ENCODE data around the gene AHSG. TPM values are rescaled to one million over a fixed set of nuclear protein-coding genes. Genes with fewer than 3 reads are reported as not detected.
"Not testable (repeated sequence)": the region's sequence is repeated elsewhere in the genome, so short reads cannot be mapped to it uniquely, and the experiment has no call there.

The AHSG gene
- polyA plus RNA-seq, 1 donor = 1.8 TPM

DNA sequence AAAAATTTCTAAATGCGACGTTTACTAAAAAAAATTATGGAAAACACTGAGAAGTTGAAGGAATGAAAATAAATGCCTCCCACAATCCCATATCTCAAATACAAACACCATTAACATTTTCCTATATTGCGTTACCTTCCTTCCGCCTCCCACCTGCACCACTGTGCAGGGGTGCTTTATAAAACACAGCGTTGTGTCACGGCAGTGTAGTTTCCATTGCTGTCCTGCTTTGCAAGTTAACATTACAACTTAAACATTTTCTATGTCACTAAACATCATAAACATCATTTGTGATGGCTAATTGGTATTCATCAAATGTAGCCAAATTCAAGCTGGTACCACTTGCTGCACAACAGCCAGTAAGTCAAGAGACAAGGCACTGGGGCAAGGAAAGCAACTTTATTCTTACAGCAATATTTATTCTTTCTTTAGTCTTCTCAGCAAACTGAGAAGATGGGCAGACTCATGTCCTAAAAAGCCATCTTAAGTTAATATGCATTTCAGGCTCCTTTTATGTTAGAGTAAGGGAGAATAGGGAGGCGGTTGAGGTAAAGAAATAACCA lies 15.1 kb downstream of the AHSG start:
- Histone ChIP-seq H3K36me3 (ENCODE audit: control insufficient read depth, insufficient read depth, low read length) (no peaks in the 10 kb centered on the region), H3K9me3 (ENCODE audit: control insufficient read depth, low read depth, low read length) (no peaks in the 10 kb centered on the region), H3K4me1 (ENCODE audit: control insufficient read depth, insufficient read depth, low read length) (no peaks in the 10 kb centered on the region), H3K27ac (ENCODE audit: low read length) (no peak overlapping the region), H3K4me3 (ENCODE audit: low read length) (no peak overlapping the region), H3K27me3 (ENCODE audit: control insufficient read depth, insufficient read depth, low read length) (no peaks in the 10 kb centered on the region)
- WGBS (ENCODE audit: insufficient coverage, low lambda C conversion rate) = 100% methylated on average over 2 of the region's 7 CpGs
- DNase-seq = no peak

DNA sequence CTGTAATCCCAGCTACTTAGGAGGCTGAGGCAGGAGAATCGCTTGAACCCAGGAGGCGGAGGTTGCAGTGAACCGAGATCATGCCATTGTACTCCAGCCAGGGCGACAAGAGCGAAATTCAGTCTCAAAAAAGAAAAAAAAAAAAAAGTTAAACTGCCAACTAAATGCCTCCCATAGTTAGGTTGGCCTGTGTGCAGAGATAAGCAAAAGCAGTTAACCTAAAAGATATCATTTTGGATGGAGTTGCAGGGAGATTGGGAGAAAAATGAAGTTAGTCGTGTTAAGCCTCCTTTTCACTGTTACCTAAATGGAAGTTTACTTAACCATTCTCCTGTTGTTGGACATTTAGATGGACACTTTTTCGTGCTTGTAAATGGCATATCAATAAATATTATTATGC lies 15.9 kb downstream of the AHSG start:
- Histone ChIP-seq H3K9me3 (ENCODE audit: control insufficient read depth, low read depth, low read length) (no peaks in the 10 kb centered on the region), H3K36me3 (ENCODE audit: control insufficient read depth, insufficient read depth, low read length) (no peaks in the 10 kb centered on the region), H3K27ac (ENCODE audit: low read length) (no peak overlapping the region), H3K4me3 (ENCODE audit: low read length) (no peak overlapping the region), H3K4me1 (ENCODE audit: control insufficient read depth, insufficient read depth, low read length) (no peaks in the 10 kb centered on the region), H3K27me3 (ENCODE audit: control insufficient read depth, insufficient read depth, low read length) (no peaks in the 10 kb centered on the region)
- no peak for DNase-seq
- WGBS (ENCODE audit: insufficient coverage, low lambda C conversion rate) = 60% methylated on average over 1 of the region's 7 CpGs

DNA sequence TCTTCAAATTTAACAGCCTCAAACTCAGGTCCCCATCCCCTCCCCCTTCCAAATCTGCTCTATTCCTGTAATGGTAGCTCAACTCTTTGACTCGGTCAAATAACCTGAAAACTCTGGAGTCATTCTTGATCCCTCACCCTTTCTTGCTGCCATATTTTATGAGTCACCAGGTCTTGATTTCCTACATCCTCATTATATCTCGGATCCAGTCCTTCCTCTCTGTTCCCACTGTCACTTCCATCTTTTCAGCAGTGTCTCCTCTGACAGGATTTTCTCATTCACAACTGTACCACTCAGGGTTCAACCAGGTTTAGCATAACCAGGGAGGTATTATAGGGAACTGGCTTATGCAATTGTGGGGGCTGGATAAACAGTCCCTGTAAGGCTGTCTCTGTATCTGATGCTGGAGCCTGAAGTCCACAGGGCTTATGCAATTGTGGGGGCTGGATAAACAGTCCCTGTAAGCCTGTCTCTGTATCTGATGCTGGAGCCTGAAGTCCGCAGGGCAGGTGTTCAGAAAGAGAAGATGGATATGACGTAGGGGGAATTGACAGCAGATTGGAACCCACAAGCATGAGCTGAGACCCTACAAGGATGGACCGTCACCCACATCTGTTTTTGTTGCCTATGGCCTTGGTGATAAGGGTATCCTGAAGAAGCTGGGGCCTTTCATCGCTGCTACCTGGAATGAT lies 18.2 kb downstream of the AHSG start:
- DNase-seq = no peak
- 92% methylated on average over 2 of the region's 6 CpGs for WGBS (ENCODE audit: insufficient coverage, low lambda C conversion rate)
- Histone ChIP-seq H3K9me3 (ENCODE audit: control insufficient read depth, low read depth, low read length) (no peaks in the 10 kb centered on the region), H3K4me3 (ENCODE audit: low read length) (no peak overlapping the region), H3K4me1 (ENCODE audit: control insufficient read depth, insufficient read depth, low read length) (no peaks in the 10 kb centered on the region), H3K36me3 (ENCODE audit: control insufficient read depth, insufficient read depth, low read length) (no peaks in the 10 kb centered on the region), H3K27ac (ENCODE audit: low read length) (no peak overlapping the region), H3K27me3 (ENCODE audit: control insufficient read depth, insufficient read depth, low read length) (no peaks in the 10 kb centered on the region)

DNA sequence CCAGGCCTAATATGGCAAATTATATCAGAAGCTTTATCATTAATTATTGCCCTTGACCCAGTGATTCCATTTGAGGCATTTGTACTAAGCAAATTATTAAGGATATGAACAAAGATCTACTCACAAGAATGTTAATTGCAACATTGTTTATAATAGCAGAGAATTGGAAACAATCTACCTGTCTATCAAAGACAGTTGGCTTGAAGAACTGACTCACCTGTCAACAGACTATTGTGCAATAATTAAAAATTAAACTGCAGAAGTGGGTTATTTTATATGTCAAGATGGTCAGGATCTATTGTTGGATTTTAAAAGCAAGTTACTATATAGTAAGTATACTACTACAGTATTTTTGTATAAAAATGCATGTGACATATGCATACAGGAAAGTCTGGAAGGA lies 20.6 kb downstream of the AHSG start:
- H3K27ac ChIP-seq (ENCODE audit: low read length) = no peak overlapping the region
- H3K27me3 ChIP-seq (ENCODE audit: control insufficient read depth, insufficient read depth, low read length) = no peaks in the 10 kb centered on the region
- no peaks in the 10 kb centered on the region for H3K9me3 ChIP-seq (ENCODE audit: control insufficient read depth, low read depth, low read length)
- no peaks in the 10 kb centered on the region for H3K4me1 ChIP-seq (ENCODE audit: control insufficient read depth, insufficient read depth, low read length)
- no peaks in the 10 kb centered on the region for H3K36me3 ChIP-seq (ENCODE audit: control insufficient read depth, insufficient read depth, low read length)
- no peak for DNase-seq
- H3K4me3 ChIP-seq (ENCODE audit: low read length) = no peak overlapping the region

DNA sequence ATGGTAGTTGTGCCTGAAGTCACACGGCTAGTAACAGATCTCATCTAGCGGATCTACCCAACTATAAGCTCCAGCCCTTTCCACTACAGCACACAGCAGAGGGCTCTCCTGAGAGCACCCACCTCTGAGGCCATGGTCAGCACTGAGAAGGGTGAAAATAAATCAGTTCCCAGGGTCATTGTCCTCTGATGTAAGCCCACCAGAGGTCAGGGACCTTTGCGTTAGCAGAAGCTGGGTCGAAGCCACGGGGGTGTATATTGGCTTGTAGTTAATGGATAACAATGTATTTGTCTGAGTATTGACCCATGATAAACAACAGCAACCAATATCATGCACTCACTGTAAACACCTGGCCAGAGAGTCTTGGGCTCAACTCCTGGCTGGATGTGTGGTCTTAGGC lies 21.3 kb downstream of the AHSG start:
- not testable (repeated sequence) for H3K27me3 ChIP-seq (ENCODE audit: control insufficient read depth, insufficient read depth, low read length); DNase-seq; H3K9me3 ChIP-seq (ENCODE audit: control insufficient read depth, low read depth, low read length); H3K4me1 ChIP-seq (ENCODE audit: control insufficient read depth, insufficient read depth, low read length); H3K27ac ChIP-seq (ENCODE audit: low read length); H3K36me3 ChIP-seq (ENCODE audit: control insufficient read depth, insufficient read depth, low read length); H3K4me3 ChIP-seq (ENCODE audit: low read length)
- WGBS (ENCODE audit: insufficient coverage, low lambda C conversion rate) = no CpG with 5 or more reads among the region's 5 CpGs

DNA sequence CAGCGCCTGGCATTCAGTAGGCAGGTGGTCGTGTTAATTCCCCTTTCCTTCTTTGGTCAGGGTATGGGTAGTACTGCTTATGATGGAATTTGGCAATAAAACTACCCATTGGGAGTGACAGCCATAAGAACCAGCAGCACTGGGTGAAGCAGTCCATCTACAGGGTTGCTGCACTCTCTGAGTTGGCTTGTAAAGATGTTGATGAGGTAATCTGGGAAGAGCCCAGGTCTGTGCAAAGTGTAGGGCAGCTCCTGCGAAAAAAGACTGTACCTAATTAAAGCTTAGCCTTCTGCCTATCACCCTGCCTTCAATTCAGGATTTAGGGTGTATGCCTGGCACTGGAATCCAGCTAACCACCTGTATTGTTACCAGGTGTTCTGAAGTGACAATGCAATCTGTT lies 22.7 kb downstream of the AHSG start:
- WGBS (ENCODE audit: insufficient coverage, low lambda C conversion rate) = no CpG with 5 or more reads among the region's 3 CpGs

DNA sequence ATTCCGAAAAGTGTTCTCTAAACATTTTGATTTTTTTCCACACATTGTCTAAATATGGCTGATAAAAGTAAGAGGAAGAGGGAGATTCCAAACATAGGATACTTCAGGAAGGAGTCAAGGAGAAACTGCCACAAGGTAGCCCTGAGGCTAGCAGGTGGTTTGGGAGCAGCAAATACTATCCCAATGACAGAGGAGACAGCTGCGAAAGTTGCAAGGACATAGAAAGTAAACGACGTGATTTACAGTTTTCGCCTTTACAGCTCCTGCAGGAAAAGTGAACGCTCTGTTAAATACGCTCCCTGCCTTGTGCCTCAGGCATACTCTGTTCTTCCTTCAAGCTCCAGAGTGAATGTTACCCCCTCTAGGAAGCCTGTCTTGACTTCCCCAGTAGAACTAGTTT lies 23.7 kb downstream of the AHSG start:
- Histone ChIP-seq H3K27me3 (ENCODE audit: control insufficient read depth, insufficient read depth, low read length) (no peaks in the 10 kb centered on the region), H3K27ac (ENCODE audit: low read length) (no peak overlapping the region), H3K4me3 (ENCODE audit: low read length) (no peak overlapping the region), H3K4me1 (ENCODE audit: control insufficient read depth, insufficient read depth, low read length) (no peaks in the 10 kb centered on the region), H3K9me3 (ENCODE audit: control insufficient read depth, low read depth, low read length) (no peaks in the 10 kb centered on the region), H3K36me3 (ENCODE audit: control insufficient read depth, insufficient read depth, low read length) (no peaks in the 10 kb centered on the region)
- DNase-seq = no peak
- WGBS (ENCODE audit: insufficient coverage, low lambda C conversion rate) = no CpG with 5 or more reads among the region's 7 CpGs

More for the DNA sequence above, 22.7 kb downstream of the AHSG start:
- Histone ChIP-seq H3K9me3 (ENCODE audit: control insufficient read depth, low read depth, low read length) (no peaks in the 10 kb centered on the region), H3K36me3 (ENCODE audit: control insufficient read depth, insufficient read depth, low read length) (no peaks in the 10 kb centered on the region), H3K27ac (ENCODE audit: low read length) (no peak overlapping the region), H3K27me3 (ENCODE audit: control insufficient read depth, insufficient read depth, low read length) (no peaks in the 10 kb centered on the region), H3K4me1 (ENCODE audit: control insufficient read depth, insufficient read depth, low read length) (no peaks in the 10 kb centered on the region), H3K4me3 (ENCODE audit: low read length) (no peak overlapping the region)
- no peak for DNase-seq

DNA sequence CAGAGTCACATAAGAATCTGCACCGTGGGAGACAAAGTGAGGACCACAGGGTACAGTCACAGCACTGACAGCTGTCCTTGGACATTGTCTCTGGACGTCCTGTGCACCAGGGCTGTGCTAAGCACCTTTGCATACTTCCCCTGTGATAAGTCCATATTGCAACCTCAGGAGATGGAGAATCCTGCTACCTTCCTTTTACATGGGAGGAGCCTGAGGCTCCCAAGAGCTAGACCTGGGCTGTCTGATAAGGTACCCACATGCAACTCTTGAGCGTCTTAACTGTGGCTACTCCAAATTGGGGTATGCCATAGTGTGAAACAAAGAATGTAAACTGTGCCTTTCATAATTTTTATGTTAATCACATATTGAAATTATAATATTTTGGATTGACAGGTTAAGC lies 24.8 kb downstream of the AHSG start:
- WGBS (ENCODE audit: insufficient coverage, low lambda C conversion rate) = no CpG with 5 or more reads among the region's 3 CpGs
- no peaks in the 10 kb centered on the region for H3K27me3 ChIP-seq (ENCODE audit: control insufficient read depth, insufficient read depth, low read length)
- H3K9me3 ChIP-seq (ENCODE audit: control insufficient read depth, low read depth, low read length) = no peaks in the 10 kb centered on the region
- no peaks in the 10 kb centered on the region for H3K36me3 ChIP-seq (ENCODE audit: control insufficient read depth, insufficient read depth, low read length)
- no peak for DNase-seq
- no peaks in the 10 kb centered on the region for H3K4me1 ChIP-seq (ENCODE audit: control insufficient read depth, insufficient read depth, low read length)
- no peak overlapping the region for H3K4me3 ChIP-seq (ENCODE audit: low read length)
- no peak overlapping the region for H3K27ac ChIP-seq (ENCODE audit: low read length)

DNA sequence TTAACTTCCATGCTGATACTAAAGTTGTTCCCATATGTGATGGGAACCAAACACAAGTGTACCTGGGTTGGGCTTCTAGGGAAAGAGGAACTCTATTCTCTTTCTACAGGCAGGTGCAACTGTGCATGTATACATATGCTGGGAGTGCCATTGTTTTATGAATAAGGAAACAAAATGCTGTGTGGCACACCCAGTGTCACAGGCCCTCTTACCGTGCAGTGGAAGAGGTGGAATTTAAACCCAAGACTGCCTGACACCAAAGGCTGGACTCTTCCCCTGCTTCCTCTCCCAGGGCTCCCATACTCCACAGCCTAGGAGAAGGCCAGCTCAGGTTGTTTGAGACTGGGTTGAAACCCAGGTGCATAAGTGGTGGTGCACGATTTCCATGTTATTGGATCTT lies 25.4 kb downstream of the AHSG start:
- H3K4me3 ChIP-seq (ENCODE audit: low read length) = no peak overlapping the region
- no peak for DNase-seq
- no peaks in the 10 kb centered on the region for H3K27me3 ChIP-seq (ENCODE audit: control insufficient read depth, insufficient read depth, low read length)
- WGBS (ENCODE audit: insufficient coverage, low lambda C conversion rate) = 100% methylated on average over 1 of the region's 2 CpGs
- no peaks in the 10 kb centered on the region for H3K9me3 ChIP-seq (ENCODE audit: control insufficient read depth, low read depth, low read length)
- no peaks in the 10 kb centered on the region for H3K4me1 ChIP-seq (ENCODE audit: control insufficient read depth, insufficient read depth, low read length)
- H3K36me3 ChIP-seq (ENCODE audit: control insufficient read depth, insufficient read depth, low read length) = no peaks in the 10 kb centered on the region
- no peak overlapping the region for H3K27ac ChIP-seq (ENCODE audit: low read length)

DNA sequence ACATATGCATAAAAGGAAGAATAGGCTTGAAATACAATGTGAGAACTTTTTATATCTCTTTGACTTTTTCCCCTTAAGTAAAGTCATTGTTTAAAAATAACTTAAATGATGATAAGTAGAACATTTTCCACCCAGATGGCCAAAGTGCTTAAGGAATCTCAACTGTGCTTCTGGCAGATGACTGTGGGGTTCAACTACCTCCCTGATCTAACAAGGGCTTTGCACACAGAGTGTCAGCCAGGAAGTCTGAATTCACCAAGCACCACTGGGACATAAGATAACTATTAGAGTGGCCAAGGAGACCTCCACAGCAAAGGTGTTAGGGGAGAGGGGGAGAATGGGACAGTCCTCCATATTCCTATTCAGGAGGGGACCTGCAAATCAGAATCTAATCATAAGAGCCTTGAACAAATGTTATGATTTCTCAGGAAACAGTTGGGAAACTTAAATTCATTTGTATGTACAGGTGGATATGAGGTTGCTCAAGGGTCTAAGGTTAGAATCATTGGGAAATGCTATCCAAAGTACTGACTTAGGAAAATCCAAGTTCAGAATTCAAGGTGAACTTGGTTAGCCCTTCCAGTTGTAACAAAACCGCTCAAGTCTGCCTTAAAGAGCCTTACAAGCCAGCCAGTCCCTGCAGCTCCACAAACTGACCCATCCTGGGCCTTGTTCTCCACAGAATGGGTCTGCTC lies 27.1 kb downstream of the AHSG start, which contains the start of gene FETUB:
FETUB (plus strand) TSS at position 622 of the 695 bp plus-strand sequence; CDS start at position 684, 62 bp downstream.
- no peak for DNase-seq
- no peaks in the 10 kb centered on the region for H3K27me3 ChIP-seq (ENCODE audit: control insufficient read depth, insufficient read depth, low read length)
- no peaks in the 10 kb centered on the region for H3K36me3 ChIP-seq (ENCODE audit: control insufficient read depth, insufficient read depth, low read length)
- H3K27ac ChIP-seq (ENCODE audit: low read length) = no peak within 1 kb of the TSS
- no CpG with 5 or more reads among the region's 1 CpG for WGBS (ENCODE audit: insufficient coverage, low lambda C conversion rate)
- no peaks in the 10 kb centered on the region for H3K9me3 ChIP-seq (ENCODE audit: control insufficient read depth, low read depth, low read length)
- H3K4me3 ChIP-seq (ENCODE audit: low read length) = no peak within 1 kb of the TSS
- H3K4me1 ChIP-seq (ENCODE audit: control insufficient read depth, insufficient read depth, low read length) = no peaks in the 10 kb centered on the region

DNA sequence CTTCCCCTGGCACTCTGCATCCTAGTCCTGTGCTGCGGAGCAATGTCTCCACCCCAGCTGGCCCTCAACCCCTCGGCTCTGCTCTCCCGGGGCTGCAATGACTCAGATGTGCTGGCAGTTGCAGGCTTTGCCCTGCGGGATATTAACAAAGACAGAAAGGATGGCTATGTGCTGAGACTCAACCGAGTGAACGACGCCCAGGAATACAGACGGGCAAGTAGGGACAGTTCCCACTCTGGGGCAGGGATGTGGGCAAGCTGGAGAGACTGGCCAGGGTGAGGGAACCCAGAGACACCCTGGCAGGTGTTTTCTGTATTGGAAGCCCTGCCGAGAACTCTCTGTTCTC lies 27.6 kb downstream of the AHSG start:
- Histone ChIP-seq H3K27me3 (ENCODE audit: control insufficient read depth, insufficient read depth, low read length) (no peaks in the 10 kb centered on the region), H3K27ac (ENCODE audit: low read length) (no peak overlapping the region)
- DNase-seq = no peak

More for the DNA sequence above, 27.6 kb downstream of the AHSG start:
- H3K4me3 ChIP-seq (ENCODE audit: low read length) = no peak overlapping the region
- H3K36me3 ChIP-seq (ENCODE audit: control insufficient read depth, insufficient read depth, low read length) = no peaks in the 10 kb centered on the region
- WGBS (ENCODE audit: insufficient coverage, low lambda C conversion rate) = no CpG with 5 or more reads among the region's 9 CpGs
- H3K9me3 ChIP-seq (ENCODE audit: control insufficient read depth, low read depth, low read length) = no peaks in the 10 kb centered on the region
- H3K4me1 ChIP-seq (ENCODE audit: control insufficient read depth, insufficient read depth, low read length) = no peaks in the 10 kb centered on the region

Measured in large intestine (tissue), 3 donors.